Measurements from ENCODE around the gene IKZF1.

DNA sequence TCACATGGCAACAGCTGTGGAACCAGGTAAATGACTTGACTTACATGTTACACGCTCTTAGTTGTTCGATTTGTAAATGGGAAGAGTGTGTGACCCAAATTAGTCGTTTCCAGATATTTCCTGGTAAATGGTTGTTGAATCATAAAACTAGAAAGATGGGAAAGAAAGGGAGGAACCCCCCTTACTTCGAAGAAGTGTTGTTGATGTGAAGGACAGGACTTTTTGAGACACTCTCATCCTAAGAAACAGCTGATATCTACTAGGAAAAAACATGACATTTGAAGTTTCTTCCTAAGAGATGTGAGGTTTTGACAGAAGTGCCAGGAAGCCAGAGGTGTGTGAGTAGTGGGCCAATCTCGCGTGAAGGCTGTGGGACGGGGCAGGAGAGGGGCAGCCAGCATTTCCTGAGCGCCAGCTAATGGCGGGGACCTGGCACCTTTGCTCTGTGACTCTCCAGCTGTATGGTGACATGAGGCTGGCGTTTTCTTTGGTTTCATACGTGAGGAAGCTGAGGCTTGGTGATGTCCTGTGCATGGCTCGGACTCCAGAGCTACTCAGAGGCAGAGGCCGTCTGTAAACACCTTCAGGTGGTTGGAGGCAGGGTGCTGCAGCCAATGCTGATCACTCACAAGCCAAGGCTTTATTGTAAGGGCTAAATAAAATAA, 53.7 kb downstream of the IKZF1 start:
- TF ChIP-seq, protein P1, sequence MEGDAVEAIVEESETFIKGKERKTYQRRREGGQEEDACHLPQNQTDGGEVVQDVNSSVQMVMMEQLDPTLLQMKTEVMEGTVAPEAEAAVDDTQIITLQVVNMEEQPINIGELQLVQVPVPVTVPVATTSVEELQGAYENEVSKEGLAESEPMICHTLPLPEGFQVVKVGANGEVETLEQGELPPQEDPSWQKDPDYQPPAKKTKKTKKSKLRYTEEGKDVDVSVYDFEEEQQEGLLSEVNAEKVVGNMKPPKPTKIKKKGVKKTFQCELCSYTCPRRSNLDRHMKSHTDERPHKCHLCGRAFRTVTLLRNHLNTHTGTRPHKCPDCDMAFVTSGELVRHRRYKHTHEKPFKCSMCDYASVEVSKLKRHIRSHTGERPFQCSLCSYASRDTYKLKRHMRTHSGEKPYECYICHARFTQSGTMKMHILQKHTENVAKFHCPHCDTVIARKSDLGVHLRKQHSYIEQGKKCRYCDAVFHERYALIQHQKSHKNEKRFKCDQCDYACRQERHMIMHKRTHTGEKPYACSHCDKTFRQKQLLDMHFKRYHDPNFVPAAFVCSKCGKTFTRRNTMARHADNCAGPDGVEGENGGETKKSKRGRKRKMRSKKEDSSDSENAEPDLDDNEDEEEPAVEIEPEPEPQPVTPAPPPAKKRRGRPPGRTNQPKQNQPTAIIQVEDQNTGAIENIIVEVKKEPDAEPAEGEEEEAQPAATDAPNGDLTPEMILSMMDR (IDR thresholded peaks at IDR 0.05 in 4 of 5, conservative IDR thresholded peaks at IDR 0.05 in 1 of 5) = no peak
- TF ChIP-seq POLR2A (IDR thresholded peaks at IDR 0.05) = no peak
